Hematopoietic multipotent progenitor cell treated with erythropoietin and hydrocortisone succinate and interleukin-3 and kit ligand, for 4 days (in vitro differentiated cells): ENCODE results near the gene ELL2.

Source experiments
- DNase-seq: peaks from one replicate; pipeline ENCODE4 v3.0.0-alpha.2; 2015

The ELL2 gene

GRCh38 chr5:95876782-95877181 is 84.9 kb downstream of the ELL2 start:
- DNase-seq: no peak

DNA sequence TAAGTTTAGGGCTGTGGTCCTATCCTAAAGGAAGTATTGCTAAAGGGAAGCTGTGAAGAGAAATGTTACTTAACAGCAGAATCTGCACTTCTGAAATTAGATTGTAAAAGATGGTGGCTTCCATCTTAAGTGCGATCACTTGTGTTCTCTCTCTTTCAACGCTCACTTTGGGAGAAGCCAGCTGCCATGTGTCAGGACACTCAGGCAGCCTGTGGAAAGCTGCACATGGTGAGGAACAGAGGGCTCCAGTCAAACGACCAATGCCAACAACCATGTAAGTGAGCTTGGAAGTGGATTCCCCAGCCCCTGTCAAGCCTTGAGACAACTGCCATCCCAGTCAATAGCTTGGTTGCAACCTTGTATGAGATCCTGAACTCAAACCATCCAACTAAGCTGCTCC is 87.4 kb downstream of the ELL2 start:
- DNase-seq: no peak

- no peak for DNase-seq
These were observed 88.3 kb downstream of the ELL2 start for GRCh38 chr5:95873351-95873750.

- peak; percentile 56 for DNase-seq
These were observed 89.0 kb downstream of the ELL2 start for GRCh38 chr5:95872346-95873268.

DNA sequence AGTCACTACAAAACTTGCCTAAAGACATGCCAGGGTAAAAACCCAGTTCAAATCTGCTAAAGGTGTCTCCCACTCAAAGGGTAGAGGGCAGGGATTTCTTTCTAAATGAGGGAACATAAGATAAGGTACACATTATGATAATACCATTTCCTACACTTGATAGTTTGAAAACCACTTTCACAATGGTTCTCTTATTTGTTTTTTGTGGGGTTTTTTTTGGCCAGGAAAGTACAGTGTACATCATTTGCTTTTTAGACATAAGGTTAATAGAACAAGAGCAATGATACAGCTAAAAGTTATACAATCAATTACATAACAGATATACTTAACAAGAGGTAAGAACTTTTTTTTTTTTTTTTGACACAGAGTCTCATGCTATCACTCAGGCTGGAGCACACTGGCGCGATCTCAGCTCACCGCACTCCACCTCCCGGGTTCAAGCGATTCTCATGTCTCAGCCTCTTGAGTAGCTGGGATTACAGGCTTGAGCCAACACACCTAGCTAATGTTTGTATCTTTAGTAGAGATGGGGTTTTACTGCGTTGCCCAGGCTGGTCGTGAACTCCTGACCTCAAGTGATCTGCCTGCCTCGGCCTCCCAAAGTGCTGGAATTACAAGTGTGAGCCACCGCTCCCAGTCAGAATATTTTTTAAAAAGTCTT is 90.4 kb downstream of the ELL2 start:
- no peak for DNase-seq

DNA sequence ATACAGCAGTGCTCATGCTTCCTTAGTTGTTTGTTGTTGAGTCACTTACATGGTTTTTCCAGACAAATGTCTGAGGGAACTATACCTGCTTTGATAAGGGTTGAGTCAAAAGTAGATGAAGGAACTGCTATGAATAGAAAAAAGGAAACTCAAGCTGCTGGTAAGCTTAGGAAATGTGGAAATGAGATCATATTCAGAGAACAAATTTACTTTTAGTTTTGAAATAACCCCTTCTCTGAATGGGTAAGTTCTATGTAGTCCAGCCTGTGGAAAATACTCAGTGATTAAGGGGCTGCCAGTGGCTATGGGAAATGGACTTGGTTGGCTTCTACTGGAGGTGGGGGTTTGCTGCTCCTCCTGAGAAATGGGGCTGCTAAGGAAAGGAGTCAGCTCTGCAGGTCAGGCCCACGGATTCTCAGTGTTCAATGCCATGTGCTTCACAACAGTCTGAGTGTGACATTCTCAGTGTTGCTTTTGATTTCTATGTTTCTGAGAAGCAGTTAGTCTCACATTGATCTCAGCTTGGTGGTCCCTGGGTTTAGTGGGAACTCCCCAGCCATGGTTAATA is 91.5 kb downstream of the ELL2 start:
- DNase-seq: no peak

- peak; percentile 69 for DNase-seq
These were observed 92.3 kb downstream of the ELL2 start for GRCh38 chr5:95869173-95869855.

DNA sequence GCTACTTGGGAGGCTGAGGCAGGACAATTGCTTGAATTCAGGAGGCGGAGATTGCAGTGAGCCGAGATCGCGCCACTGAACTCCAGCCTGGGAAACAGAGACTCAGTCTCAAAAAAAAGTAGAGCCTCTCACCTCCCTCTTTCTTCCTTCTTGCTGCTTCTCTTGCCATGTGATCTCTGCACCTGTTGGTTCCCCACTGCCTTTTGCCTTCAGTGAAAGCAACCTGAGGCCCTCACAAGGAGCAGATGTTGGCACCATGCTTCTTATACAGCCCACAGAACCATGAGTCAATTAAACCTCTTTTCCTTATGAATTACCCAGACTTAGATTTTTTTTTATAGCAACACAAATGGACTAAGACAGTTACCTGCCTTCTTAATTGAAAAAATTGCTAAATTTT is 93.5 kb downstream of the ELL2 start:
- no peak for DNase-seq

DNA sequence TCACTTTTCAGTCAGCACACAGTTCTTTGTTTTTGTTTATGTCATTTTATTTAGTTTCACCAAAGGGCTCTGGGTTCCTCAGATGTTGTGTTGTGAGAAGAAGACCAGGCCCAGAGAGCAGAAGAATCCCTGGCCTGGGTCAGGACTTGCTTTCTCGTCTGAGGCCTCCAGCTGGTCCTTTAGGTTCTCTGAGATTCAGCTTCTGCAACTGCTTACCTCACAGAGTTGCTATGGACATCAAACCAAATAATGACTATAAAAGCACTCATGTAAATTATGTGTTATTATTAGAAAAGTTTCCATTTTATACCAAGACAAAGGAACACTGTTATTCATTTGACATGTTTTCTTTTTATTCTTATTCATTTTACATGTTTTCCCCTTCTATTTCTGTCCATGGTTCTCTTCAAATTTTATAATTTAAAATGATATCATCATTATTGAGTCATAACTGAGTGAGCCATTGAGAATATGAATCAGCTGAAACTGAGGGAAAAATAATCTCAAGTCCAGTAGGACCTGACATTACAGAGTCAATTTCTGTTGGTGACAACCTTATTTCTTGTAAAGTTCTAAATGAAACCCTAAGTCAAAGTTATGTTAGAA is 95.1 kb downstream of the ELL2 start:
- no peak for DNase-seq

GRCh38 chr5:95864944-95865504 is 96.6 kb downstream of the ELL2 start:
- DNase-seq: no peak

DNA sequence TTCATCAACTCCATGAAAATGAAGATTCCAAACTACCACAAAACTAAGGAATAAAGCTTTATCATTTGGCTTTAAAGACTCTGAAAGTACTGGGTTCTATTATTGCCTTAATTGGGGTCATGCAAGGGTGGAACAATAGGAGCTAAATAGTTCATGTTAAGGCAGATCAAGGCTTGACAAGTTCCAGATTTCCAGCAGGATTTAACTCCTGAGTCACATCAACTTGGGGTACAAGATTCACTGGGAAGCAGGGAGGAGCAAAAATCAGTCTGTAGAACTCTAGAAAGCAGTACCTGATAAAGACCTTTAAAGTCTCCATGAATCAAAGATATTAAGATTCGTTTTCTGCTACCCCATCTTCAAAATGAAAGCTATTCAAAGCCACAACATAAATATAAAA is 97.2 kb downstream of the ELL2 start:
- DNase-seq: no peak

DNA sequence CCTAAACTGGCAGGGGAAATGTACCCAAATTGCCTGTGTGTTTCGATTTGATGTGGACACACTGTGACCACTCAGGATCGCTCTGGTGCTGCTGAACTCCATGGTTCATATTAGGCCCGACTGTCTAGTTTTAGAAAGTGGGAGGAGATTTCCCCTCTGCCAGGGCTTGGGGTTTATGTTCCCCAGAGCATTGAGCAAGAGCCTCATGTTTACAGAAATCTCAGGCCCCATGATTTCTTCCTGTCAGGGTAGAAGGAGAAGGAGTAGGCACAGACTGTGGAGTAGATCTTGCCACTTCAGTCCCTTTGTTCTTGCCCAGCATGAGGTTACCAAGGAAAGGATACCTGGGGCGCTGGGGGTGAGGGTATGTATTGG is 98.3 kb downstream of the ELL2 start:
- peak; percentile 43 for DNase-seq

DNA sequence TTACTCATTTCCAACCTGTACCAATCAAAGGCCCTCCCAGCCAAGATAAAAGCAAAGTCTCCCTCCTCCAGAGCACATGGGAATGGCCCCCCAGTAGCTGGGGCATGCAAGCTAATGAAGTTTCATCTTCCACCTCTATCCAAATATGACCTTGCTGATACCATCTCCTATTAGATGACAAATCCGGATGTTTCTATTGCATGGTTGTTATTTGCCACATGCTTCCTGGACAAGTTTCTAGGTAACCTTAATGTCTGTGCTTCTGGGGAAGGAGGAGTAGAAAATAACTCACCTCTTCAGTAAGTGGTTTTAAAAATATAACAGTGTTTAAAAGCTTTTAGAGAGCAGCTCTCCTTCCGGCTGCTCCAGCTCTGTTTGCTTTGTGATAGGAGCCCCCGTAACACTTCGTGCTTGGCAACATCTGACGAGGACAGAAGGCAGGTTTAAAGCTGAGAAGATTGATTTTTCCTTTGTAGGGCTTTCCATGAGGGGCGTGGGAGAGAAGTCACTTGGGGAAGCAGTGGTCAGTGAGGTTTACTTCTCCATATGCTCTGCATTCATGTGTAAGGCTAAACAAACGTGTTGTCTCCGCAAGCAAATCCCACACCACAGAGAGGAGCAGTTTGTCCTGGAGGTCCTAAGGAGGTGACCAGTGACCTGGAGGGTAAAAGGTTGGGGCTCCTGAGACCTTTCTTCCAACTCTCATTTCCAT is 98.8 kb downstream of the ELL2 start:
- no peak for DNase-seq

GRCh38 chr5:95861864-95862561 is 99.6 kb downstream of the ELL2 start:
- no peak for DNase-seq

DNA sequence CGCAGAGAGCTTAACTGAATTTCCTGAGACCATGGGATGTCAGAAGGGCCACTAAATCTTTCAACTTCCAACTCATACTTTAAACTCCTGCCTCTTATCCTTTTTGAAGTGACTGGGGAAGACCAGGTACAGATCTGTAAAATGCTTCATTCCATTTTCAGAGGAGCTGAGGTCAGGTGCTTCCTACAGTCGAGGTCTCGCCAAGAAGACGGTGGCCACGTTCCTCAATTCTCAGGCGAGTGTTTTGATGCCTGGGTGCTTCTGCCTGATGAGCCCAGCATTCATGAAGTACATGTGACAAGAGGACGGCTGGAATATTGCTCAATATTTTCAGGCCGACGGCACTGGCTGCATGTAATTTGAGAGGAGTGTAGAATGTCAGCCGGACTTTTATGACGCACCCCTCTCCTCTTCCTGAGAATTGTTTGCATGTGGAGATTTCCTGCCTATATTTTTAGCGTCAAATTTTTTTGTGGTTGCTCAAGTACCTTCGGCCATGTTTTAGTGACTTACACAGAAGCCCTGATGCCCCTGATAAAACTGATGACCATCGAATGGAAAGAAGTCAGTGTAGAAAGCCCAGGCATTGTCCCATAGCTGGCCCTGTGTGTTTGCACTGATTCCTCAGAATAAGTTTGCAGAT is 100.3 kb downstream of the ELL2 start:
- DNase-seq: peak; percentile 42

DNA sequence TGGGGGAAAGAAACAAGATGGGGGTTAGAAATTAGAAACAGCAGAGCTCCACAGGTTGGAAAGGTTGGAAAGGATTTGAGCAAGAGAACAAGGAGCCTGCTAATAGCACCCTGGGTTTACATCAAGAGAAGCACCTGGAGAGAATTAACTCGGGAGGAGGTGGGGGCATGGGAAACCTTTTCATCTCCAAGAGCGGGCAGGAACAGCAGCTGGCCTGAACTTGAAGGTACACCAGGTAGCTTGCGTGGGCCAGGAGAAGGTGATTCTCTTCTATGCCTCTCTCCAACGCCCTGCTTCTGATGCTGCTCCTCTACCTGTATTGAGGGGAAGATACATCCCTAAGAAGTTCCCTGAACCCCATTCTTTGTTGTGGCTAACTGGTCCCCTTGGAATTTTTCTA is 102.0 kb downstream of the ELL2 start:
- no peak for DNase-seq

- DNase-seq: peak; percentile 92
These were observed 102.7 kb downstream of the ELL2 start for GRCh38 chr5:95858661-95859595.

DNA sequence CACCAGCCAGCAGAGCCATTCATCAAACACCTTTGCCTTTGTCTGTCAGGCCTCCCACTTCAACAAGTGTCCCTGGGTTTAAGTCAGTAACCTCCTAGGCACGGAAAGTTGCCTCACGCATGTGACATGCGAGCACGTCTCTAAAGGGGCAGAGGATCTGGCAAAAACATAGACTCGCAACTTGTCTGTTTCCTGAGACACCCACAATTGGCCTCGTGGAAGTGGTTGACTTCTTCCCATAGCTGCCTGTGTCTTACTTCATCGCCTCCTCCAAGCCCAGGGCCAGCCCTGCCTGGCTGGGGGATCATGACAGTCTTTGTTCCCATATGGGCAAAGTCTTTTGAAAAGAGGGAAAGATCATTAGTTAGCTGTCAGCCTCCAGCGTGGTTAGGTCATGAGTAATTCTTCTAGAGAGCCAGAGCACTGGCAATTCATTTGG is 103.6 kb downstream of the ELL2 start:
- DNase-seq: no peak

DNA sequence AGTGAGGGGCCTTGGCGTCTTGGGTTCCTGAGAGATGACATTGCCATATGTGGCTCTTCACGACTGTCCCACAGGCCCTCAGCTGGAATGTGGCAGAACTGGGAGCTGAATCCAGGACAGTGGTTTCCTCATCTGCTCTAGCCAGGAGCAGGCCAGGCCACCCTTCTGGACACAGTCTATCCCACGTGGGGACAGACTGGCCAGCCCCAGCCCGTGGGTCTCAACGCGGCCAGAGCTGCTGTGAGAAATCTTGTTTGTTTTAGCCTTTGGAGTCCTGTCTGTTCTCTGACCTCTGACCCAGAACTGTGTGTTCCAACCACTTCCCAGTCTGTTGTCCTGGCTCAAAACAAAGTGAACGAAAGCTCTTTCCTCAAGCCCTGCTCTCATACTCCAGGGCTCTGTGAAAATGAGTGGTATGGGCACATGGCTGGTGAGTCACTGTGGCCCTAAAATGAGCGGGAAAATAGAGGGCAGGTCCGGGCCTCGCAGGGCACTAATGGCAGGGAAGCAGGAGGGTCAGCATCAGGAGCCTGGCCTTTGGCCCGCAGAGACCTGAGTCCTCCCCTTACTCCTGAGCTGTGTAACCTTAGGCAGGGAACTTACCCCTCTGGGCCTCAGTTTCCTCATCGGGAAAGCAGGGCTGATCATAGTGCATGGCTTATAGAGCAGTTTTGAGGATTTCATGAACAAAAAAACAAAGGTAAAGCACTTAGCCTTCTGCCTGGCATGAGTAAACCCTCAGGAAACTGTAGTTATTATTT is 104.3 kb downstream of the ELL2 start:
- DNase-seq: no peak
